NOMO-1 (cell line): ENCODE results near the gene SERPINB6.
"Not testable (repeated sequence)": the region's sequence is repeated elsewhere in the genome, so short reads cannot be mapped to it uniquely, and the experiment has no call there.

Source experiments
- DNase-seq, 2 experiments: peaks; one replicate each; lab custom pipeline; 2025; ENCODE audit not compliant: unreplicated experiment in 2 of 2; lab: John Stamatoyannopoulos, UW

Gene SERPINB6

DNA sequence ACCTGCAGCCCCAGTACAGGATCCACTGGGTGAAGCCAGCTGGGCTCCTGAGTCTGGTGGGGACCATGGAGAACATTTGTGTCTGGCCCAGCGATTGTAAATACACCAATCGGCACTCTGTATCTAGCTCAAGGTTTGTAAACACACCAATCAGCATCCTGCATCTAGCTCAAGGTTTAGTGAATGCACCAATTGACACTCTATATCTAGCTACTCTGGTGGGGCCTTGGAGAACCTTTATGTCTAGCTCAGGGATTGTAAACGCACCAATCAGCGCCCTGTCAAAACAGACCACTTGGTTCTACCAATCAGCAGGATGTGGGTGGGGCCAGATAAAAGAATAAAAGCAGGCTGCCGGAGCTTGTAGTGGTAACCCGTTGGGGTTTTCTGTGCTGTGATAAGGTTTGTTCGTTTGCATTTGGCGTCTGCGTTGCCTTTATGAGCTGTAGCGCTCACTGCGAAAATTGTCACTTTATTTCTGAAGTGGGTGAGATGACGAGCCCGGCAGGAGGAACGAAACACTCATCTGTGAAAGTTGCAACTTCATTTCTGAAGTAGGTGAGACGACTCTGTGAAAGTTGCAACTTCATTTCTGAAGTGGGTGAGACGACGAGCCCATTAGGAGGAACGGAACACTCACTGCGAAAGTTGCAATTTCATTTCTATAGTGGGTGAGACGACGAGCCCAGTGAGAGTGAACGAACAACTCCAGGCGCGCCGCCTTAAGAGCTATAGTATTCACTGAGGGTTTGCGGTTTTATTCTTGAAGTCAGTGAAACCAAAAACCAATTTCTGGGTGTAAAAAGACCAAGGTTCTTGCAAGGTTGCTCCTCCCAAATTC, 31.1 kb downstream of the SERPINB6 start:
- DNase-seq, result peak; percentile 16 to 50

DNA sequence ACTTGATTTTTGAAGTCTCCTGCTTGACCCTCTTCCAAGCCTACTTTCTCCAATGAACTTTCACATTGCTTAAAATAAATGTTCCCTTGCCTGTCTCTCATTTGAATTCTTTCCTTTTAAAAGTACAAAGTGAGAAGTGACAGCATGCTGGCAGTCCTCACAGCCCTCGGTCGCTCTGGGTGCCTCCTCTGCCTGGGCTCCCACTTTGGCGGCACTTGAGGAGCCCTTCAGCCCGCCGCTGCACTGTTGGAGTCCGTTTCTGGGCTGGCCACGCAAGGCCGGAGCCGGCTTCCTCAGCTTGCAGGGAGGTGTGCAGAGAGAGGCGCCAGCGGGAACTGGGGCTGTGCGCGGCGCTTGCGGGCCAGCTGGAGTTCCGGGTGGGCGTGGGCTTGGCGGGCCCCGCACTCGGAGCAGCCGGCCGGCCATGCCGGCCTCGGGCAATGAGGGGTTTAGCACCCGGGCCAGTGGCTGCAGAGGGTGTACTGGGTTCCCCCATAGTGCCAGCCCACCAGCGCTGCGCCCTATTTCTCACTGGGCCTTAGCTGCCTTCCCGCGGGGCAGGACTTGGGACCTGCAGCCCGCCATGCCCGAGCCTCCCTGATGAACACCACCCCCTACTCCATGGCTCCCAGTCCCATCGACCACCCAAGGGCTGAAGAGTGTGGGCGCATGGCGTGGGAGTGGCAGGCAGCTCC, 31.9 kb downstream of the SERPINB6 start:
- no peak for DNase-seq

- no peak for DNase-seq
Observed at GRCh38 chr6:2938632-2939083, 32.7 kb downstream of the SERPINB6 start.

DNA sequence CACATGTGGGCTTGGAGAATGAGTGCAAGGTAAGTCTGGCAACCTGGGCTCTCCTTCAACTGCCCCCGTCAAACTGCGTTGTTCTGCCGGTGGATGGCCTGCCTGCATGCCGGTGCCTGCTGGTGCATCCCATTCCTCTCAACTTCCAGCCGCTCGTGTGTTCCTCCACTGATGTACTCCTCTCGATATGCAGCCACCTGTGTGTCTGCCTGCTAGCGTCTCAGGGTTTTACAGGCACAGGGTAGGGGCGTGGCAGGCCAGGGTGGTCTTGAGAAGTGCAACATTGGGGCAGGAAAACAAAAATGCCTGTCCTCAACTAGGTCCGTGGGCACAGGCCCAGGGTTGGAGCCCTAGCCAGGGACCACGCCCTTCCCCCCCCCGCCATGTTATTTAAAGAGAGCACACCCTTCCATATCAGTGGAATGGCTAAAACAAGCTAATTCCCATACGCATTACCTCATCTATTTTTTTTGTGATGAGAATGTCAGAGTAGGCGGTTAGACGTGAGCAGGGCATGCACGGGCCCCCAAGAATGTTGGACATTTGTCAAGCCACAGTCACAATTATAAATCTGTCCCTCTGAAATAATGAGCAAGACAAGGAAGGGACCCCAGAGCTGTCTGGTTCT, 33.2 kb downstream of the SERPINB6 start:
- no peak for DNase-seq

- no peak for DNase-seq
Observed at GRCh38 chr6:2937627-2938003, 33.8 kb downstream of the SERPINB6 start.

- DNase-seq, result no peak
Observed at GRCh38 chr6:2935566-2936291, 35.6 kb downstream of the SERPINB6 start.

GRCh38 chr6:2934057-2934456, 37.3 kb downstream of the SERPINB6 start:
- DNase-seq, result no peak

GRCh38 chr6:2932911-2933310, 38.5 kb downstream of the SERPINB6 start:
- not testable (repeated sequence) for DNase-seq

- DNase-seq, result peak; percentile 45 to 78
Observed at GRCh38 chr6:2931970-2932748, 39.2 kb downstream of the SERPINB6 start.

DNA sequence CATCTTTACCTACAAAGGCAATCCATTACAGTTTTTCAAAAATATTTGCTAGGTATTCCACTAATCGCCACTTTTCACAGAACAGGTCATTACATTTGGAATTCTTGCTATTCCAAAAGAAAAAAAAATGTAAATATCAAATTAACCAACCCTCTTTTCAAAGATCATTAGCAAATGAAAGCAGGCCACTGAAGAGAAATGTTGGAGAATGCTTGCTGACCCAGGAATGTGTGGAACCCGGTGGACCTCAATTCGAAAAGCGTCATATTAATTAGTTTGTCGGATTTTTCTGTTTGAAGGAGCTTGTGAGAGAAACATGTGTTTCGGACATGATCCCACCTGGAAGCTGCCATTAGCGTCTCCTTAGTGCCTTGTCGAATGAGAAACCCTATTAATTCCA, 40.3 kb downstream of the SERPINB6 start:
- no peak for DNase-seq

GRCh38 chr6:2927931-2928330, 43.4 kb downstream of the SERPINB6 start:
- DNase-seq, result not testable (repeated sequence)

DNA sequence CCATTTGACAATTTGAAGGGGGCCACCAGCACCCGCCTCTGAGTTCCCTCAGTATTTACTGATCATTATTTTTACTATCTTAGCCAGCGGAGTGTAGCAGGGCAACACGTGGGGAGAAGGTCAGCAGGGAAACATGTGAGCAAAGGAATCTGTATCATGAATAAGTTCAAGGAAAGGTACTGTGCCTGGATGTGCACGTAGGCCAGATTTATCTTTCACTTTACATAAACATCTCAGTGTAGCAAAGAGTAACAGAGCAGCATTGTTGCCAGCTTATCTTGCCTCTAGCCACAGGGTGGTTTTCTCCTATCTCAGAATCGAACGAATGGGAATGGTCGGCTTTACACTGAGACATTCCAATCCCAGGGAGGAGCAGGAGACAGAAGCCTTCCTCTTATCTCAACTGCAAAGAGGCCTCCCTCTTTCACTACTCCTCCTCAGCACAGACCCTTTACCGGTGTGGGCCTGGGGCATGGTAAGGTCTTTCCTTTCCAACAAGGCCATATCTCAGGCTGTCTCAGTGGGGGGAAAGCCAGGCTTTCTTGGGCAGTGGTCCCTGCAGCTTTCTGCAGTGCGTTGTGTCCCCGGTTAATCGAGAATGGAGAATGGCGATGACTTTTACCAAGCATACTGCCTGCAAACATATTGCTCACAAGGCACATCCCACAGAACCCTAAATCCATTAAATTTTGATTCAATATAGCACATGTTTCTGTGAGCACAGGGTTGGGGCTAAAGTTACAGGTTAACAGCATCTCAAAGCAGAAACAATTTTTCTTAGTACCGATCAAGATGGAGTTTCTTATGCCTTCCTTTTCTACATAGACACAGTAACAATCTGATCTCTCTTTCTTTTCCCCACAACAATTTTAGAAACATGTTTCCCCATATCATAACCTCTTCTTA, 45.3 kb downstream of the SERPINB6 start:
- not testable (repeated sequence) for DNase-seq

DNA sequence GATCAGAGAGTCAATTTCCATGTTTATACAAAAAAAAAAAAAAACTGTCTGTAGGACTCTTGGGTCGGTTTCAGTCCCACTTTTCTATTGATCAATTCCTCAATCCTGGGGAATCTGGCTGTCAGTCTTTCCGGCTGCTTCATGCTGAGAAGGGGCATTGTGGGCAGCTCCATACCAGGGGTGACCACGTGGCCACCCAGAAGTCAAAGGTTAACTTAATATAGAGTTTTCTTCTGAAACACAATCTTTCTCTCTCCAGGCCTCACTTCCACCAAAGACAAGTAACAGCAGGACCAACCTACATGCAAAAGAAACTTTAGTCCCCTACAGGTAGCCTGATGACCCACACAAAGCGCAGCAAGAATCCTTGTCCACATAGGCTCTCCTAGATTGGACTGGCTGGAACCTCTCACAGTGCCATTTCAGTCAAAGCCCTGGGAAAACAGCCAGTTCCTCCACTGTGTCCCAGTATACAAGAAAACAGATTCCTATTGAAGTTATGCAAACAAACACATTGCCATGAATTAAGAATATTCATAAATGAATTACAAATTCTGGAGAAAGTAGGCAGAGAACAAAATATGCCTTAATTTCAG, 49.7 kb downstream of the SERPINB6 start:
- no peak for DNase-seq

DNA sequence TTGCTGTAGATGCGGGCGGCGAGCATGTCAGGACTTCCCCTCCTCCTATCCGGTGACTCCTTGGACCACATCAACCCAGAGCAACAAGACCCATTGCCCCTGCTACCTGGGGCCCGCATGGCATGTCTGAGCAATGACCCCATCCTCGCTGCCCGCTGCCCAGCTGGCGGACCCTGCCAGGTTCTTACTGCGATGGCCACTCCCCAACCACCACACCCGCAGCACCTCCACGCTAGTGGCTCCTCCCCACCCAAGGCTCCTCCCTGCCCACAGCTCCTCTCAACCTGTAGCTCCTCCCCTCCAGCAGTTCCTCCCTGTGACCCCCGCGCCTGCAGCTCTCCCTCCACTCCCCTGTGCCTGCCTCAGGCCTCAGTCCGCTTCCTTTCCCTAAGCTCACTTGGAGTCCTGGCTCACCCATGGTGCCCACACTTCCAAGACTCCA, 50.7 kb downstream of the SERPINB6 start:
- no peak for DNase-seq

DNA sequence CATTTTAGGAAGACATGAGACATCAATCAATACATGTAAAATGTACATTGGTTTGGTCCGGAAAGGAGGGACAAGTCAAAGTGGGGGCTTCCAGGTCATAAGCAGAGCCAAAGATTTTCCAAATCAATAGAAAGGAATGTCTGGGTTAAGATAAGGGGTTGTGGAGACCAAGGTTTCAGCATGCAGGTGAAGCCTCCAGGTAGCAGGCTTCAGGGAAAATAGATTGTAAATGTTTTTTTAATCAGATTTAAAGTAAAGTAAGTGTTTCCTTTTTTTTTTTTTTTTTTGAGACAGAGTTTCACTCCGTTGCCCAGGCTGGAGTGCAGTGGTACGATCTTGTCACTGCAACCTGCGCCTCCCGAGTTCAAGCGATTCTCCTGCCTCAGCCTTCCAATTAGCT, 51.5 kb downstream of the SERPINB6 start:
- no peak for DNase-seq

GRCh38 chr6:2919401-2919800, 52.0 kb downstream of the SERPINB6 start:
- no peak for DNase-seq

DNA sequence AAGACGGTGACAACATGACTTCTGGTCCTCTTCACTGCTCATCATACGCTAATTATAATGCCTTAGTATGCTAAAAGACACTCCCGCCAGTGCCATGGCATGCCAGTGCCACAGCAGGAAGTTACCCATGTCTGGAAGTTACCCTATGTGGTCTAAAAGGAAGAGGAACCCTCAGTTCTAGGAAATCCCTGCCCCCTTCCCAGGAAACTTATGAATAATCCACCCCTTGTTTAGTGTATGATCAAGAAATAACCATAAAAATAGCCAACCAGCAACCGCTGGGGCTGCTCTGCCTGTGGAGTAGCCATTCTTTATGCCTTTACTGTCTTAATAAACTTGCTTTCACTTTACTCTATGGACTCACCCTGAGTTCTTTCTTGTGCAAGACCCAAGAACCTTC, 52.4 kb downstream of the SERPINB6 start:
- DNase-seq, result no peak

DNA sequence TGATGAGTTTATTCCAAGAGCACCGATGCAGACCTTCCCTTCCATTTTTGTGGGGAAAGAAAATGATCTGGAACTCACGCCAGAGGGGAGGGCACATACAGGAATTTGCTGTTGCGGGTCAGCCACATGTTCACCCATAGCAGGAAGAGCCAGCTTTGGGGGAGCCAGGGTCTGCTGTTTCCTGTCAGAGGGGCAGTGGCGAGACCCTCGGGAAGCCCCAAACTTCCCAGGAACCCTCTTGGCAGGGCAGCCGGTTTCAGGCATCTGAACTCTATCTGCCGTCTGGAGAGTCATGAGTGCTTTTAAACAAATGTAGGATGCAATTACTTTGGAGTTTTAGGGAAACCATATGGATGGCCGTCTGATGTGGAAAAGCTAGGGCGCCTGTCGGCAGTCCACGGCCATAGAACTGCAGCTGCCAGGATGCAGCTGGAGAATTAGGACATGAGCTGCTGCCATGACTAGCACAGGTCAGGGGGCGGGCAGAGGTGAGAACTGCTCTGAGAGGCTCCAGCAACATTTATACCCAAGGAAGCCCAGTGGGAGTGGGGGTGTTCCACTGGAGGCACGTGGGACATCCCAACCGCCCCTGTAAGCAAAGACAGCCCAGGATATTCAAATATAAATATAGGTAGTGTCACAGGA, 53.4 kb downstream of the SERPINB6 start:
- no peak for DNase-seq
